H1 (cell line): Measurements from ENCODE around the gene HIVEP3. TPM values are rescaled to one million over a fixed set of nuclear protein-coding genes. Genes with fewer than 3 reads are reported as not detected.

Source experiments
- CTCF ChIA-PET: fragments of 300-600 bp; sonication (Branson Sonifier 250); formaldehyde crosslinking; loops from one replicate; lab custom pipeline; 2021; ENCODE audit not compliant: partially characterized antibody; lab: Charles Lee
- POLR2A ChIA-PET: fragments of 300-600 bp; sonication (Branson Sonifier 250); formaldehyde crosslinking; loops from one replicate; lab custom pipeline; 2021; ENCODE audit warnings: inconsistent platforms; ENCODE audit not compliant: partially characterized antibody; lab: Charles Lee
- DNase-seq, 2 experiments: peaks; one replicate each; pipeline versions ENCODE4 v3.0.0 to v3.0.0-alpha.2; 2010 to 2022; ENCODE audit warnings: low spot score in 2 of 2, low read depth in 1 of 2, mixed read lengths in 1 of 2
- FAIRE-seq: peaks from 2 replicates; lab custom pipeline; 2011; peaks lifted over from hg19 to GRCh38; lab: Jason Lieb, UNC
- H2AFZ ChIP-seq: 2 replicates; pipeline ENCODE4 v1.8.1; 2012; ENCODE audit warnings: low read length, inconsistent platforms
- H2AK5ac ChIP-seq: 2 replicates; pipeline ENCODE4 v1.6.1; 2013; ENCODE audit warnings: low read depth, low read length
- H2BK120ac ChIP-seq: replicated peaks from 2 replicates; pipeline ENCODE3; 2013; ENCODE audit warnings: low read depth, low read length, inconsistent platforms
- H2BK12ac ChIP-seq: 2 replicates; pipeline ENCODE4 v1.6.1; 2013; ENCODE audit warnings: low read depth, low read length
- H2BK15ac ChIP-seq: 2 replicates; pipeline ENCODE4 v1.6.1; 2013; ENCODE audit warnings: low read length
- H2BK20ac ChIP-seq: 2 replicates; pipeline ENCODE4 v1.6.1; 2013; ENCODE audit warnings: low read length
- H2BK5ac ChIP-seq: 2 replicates; pipeline ENCODE4 v1.6.1; 2013; ENCODE audit warnings: low read depth, low read length
- H3K14ac ChIP-seq: 2 replicates; pipeline ENCODE4 v1.6.1; 2013; ENCODE audit warnings: inconsistent platforms; ENCODE audit not compliant: insufficient read length
- H3K18ac ChIP-seq: 2 replicates; pipeline ENCODE4 v1.6.1; 2013; ENCODE audit warnings: low read length; ENCODE audit errors: extremely low read depth
- H3K23ac ChIP-seq: 2 replicates; pipeline ENCODE4 v1.6.1; 2013; ENCODE audit warnings: inconsistent platforms; ENCODE audit not compliant: insufficient read length
- H3K23me2 ChIP-seq: 2 replicates; pipeline ENCODE4 v1.6.1; 2013; ENCODE audit warnings: low read depth, low read length
- H3K27ac ChIP-seq: 2 replicates; pipeline ENCODE4 v1.6.1; 2011; ENCODE audit warnings: low read depth, low read length, inconsistent platforms
- H3K27me3 ChIP-seq, 4 experiments: replicated peaks in 1 of 4; 1 replicate in 1 of 4; 2 replicates in 3 of 4; pipeline versions ENCODE4 v1.6.1 to v1.8.1; 2011 to 2013; ENCODE audit warnings: low read length in 3 of 4, mild to moderate bottlenecking in 3 of 4, inconsistent platforms in 2 of 4, mixed read lengths in 2 of 4, moderate library complexity in 1 of 4; ENCODE audit not compliant: control insufficient read depth in 3 of 4, insufficient read depth in 3 of 4; ENCODE audit errors: extremely low read depth in 1 of 4
- H3K36me3 ChIP-seq, 4 experiments: 2 replicates each; pipeline versions ENCODE4 v1.6.1 to v1.8.1; 2011 to 2013; ENCODE audit warnings: mild to moderate bottlenecking in 4 of 4, low read length in 3 of 4, moderate library complexity in 2 of 4, control low read depth in 1 of 4, inconsistent platforms in 1 of 4; ENCODE audit not compliant: insufficient read depth in 4 of 4, control insufficient read depth in 2 of 4
- H3K4ac ChIP-seq: replicated peaks from 2 replicates; pipeline ENCODE3; 2013; ENCODE audit warnings: low read length, low read depth, mixed read lengths, inconsistent platforms; ENCODE audit not compliant: insufficient read length
- H3K4me1 ChIP-seq, 4 experiments: replicated peaks in 1 of 4; 1 replicate in 1 of 4; 2 replicates in 3 of 4; pipeline versions ENCODE4 v1.6.1 to v1.8.1; 2011 to 2013; ENCODE audit warnings: low read length in 3 of 4, inconsistent platforms in 2 of 4, mixed read lengths in 1 of 4; ENCODE audit not compliant: insufficient read depth in 4 of 4, control insufficient read depth in 3 of 4
- H3K4me2 ChIP-seq, 2 experiments: 2 replicates each; pipeline versions ENCODE4 v1.6.1 to v1.8.1; 2011 to 2013; ENCODE audit warnings: low read depth in 2 of 2, low read length in 2 of 2, control low read depth in 1 of 2, inconsistent platforms in 1 of 2, mild to moderate bottlenecking in 1 of 2; ENCODE audit not compliant: insufficient read depth in 1 of 2
- H3K4me3 ChIP-seq, 4 experiments: fragments of 200-600, 300-600 bp in 1 of 4; sonication (generic), shearing (Covaris generic), sonication (Bioruptor Twin) in 1 of 4; 2 replicates each; pipeline versions ENCODE4 v1.5.1 to v1.8.1; 2011 to 2016; ENCODE audit warnings: low read length in 4 of 4, low read depth in 3 of 4, control low read depth in 2 of 4, inconsistent platforms in 2 of 4, mild to moderate bottlenecking in 2 of 4, mixed read lengths in 1 of 4, moderate library complexity in 1 of 4; ENCODE audit not compliant: insufficient read depth in 2 of 4; ENCODE audit errors: extremely low read depth in 1 of 4
- H3K56ac ChIP-seq: replicated peaks from 2 replicates; pipeline ENCODE3; 2013; ENCODE audit warnings: low read depth, mild to moderate bottlenecking, mixed read lengths, low read length, inconsistent platforms; ENCODE audit not compliant: insufficient read length
- H3K79me1 ChIP-seq: 2 replicates; pipeline ENCODE4 v1.6.1; 2013; ENCODE audit warnings: low read depth, low read length, control low read depth
- H3K79me2 ChIP-seq, 2 experiments: 2 replicates each; pipeline versions ENCODE4 v1.6.1 to v1.8.1; 2012 to 2013; ENCODE audit warnings: low read length in 2 of 2, mild to moderate bottlenecking in 2 of 2, inconsistent platforms in 1 of 2; ENCODE audit not compliant: insufficient read depth in 2 of 2, control insufficient read depth in 1 of 2
- H3K9ac ChIP-seq, 4 experiments: replicated peaks in 1 of 4; 1 replicate in 1 of 4; 2 replicates in 3 of 4; pipeline versions ENCODE4 v1.6.1 to v1.8.1; 2011 to 2013; ENCODE audit warnings: low read depth in 3 of 4, low read length in 3 of 4, control low read depth in 2 of 4, mild to moderate bottlenecking in 2 of 4, moderate library complexity in 2 of 4, inconsistent platforms in 1 of 4; ENCODE audit errors: extremely low read depth in 1 of 4
- H3K9me3 ChIP-seq, 2 experiments: 2 replicates each; pipeline versions ENCODE4 v1.6.1 to v1.8.1; 2012 to 2013; ENCODE audit warnings: mild to moderate bottlenecking in 2 of 2, moderate library complexity in 2 of 2, control low read depth in 1 of 2, inconsistent platforms in 1 of 2, low read depth in 1 of 2, low read length in 1 of 2, mixed read lengths in 1 of 2; ENCODE audit not compliant: insufficient read depth in 2 of 2
- H4K20me1 ChIP-seq, 2 experiments: replicated peaks in 1 of 2; 2 replicates each; pipeline versions ENCODE3 to v1.8.1; 2011 to 2013; ENCODE audit warnings: inconsistent platforms in 2 of 2, low read length in 2 of 2, mild to moderate bottlenecking in 1 of 2; ENCODE audit not compliant: insufficient read depth in 2 of 2, control insufficient read depth in 1 of 2
- H4K5ac ChIP-seq: 2 replicates; pipeline ENCODE4 v1.6.1; 2013; ENCODE audit warnings: low read length, low read depth, mixed read lengths, inconsistent platforms; ENCODE audit not compliant: insufficient read length
- H4K8ac ChIP-seq: 2 replicates; pipeline ENCODE4 v1.8.0; 2013; ENCODE audit warnings: mild to moderate bottlenecking, moderate library complexity, low read length, inconsistent platforms; ENCODE audit not compliant: insufficient read depth; ENCODE audit errors: extremely low read depth
- H4K91ac ChIP-seq: replicated peaks from 2 replicates; pipeline ENCODE3; 2013; ENCODE audit warnings: low read length, mixed read lengths, inconsistent platforms; ENCODE audit not compliant: insufficient read length
- BACH1 ChIP-seq: IDR thresholded peaks from 2 replicates; pipeline ENCODE4 v1.6.1; 2012; ENCODE audit warnings: low read length, improper control_type of control experiment
- CHD1 ChIP-seq: IDR thresholded peaks from 2 replicates; pipeline ENCODE4 v1.6.1; 2012; ENCODE audit warnings: low read depth, low read length, improper control_type of control experiment
- CREB1 ChIP-seq: IDR thresholded peaks from 2 replicates; pipeline ENCODE4 v1.6.1; 2012; ENCODE audit warnings: inconsistent platforms
- KDM5A ChIP-seq: fragments of 200-600 bp; IDR thresholded peaks from 2 replicates; pipeline ENCODE4 v1.7.1; 2012; ENCODE audit warnings: mild to moderate bottlenecking, low read length, inconsistent platforms, mixed read lengths
- NANOG ChIP-seq: IDR thresholded peaks from 2 replicates; pipeline ENCODE4 v1.6.1; 2011; ENCODE audit warnings: low read length, low read depth, mild to moderate bottlenecking, inconsistent platforms; ENCODE audit not compliant: insufficient read depth, poor library complexity, severe bottlenecking
- RXRA ChIP-seq: IDR thresholded peaks from 2 replicates; pipeline ENCODE4 v1.6.1; 2011; ENCODE audit warnings: low read depth, mild to moderate bottlenecking, low read length, moderate library complexity; ENCODE audit not compliant: insufficient read depth
- SIN3A ChIP-seq, 2 experiments: IDR thresholded peaks in 1 of 2; conservative IDR thresholded peaks in 1 of 2; 2 replicates each; pipeline ENCODE4 v1.6.1; 2011 to 2012; ENCODE audit warnings: low read length in 2 of 2, improper control_type of control experiment in 1 of 2, low read depth in 1 of 2, mild to moderate bottlenecking in 1 of 2
- SP1 ChIP-seq: IDR thresholded peaks from 2 replicates; pipeline ENCODE4 v1.6.1; 2011; ENCODE audit warnings: low read depth, low read length
- SP4 ChIP-seq: IDR thresholded peaks from 2 replicates; pipeline ENCODE4 v1.6.1; 2012; ENCODE audit warnings: low read length, inconsistent platforms
- TAF1 ChIP-seq: IDR thresholded peaks from 2 replicates; pipeline ENCODE4 v1.6.1; 2011; ENCODE audit warnings: mild to moderate bottlenecking, low read depth, low read length
- TCF12 ChIP-seq: IDR thresholded peaks from 2 replicates; pipeline ENCODE4 v1.6.1; 2011; ENCODE audit warnings: low read depth, mild to moderate bottlenecking, low read length
- USF2 ChIP-seq: IDR thresholded peaks from 2 replicates; pipeline ENCODE4 v1.6.1; 2011; ENCODE audit warnings: low read length, improper control_type of control experiment
- ZNF274 ChIP-seq: IDR thresholded peaks from 2 replicates; pipeline ENCODE4 v1.7.0; 2012; ENCODE audit warnings: low read length, borderline replicate concordance; ENCODE audit errors: extremely low read depth
- WGBS, 2 experiments: shearing (Covaris generic) in 1 of 2; methylation state at CpG; one replicate each; pipeline versions ENCODE4 v1.1.6 to v1.1.7; 2013 to 2015; ENCODE audit warnings: low lambda C conversion rate in 2 of 2, mixed read lengths in 2 of 2, inconsistent platforms in 1 of 2, low coverage in 1 of 2, missing lambda C conversion rate in 1 of 2; ENCODE audit not compliant: insufficient replicate concordance in 2 of 2, insufficient coverage in 1 of 2, insufficient read length in 1 of 2; ENCODE audit errors: extremely low coverage in 1 of 2, missing lambda C conversion rate in 1 of 2; 5-methylcytosine and 5-hydroxymethylcytosine counted together
- polyA plus RNA-seq, 7 experiments: library from polyadenylated mRNA; depleted of rRNA in 3 of 7; stranded (reverse) in 5 of 7; unstranded in 2 of 7; fragments of >200 nt in 5 of 7; fragments of 200-250 nt in 2 of 7; gene quantifications; 1 replicate in 5 of 7; 2 replicates in 1 of 7; 4 replicates in 1 of 7; pipeline versions ENCODE4 v1.2.1 to v1.2.3, GENCODE V29; 2011 to 2013; ENCODE audit warnings: missing spikeins in 2 of 7, mixed read lengths in 2 of 7
- total RNA-seq: library from RNA; stranded (reverse); fragmentation: NEBNext Ultra II Directional; extraction: Animal tissue kit (Norgen Biotek cat#: 25700); gene quantifications from 2 replicates; pipeline ENCODE4 v1.2.1, GENCODE V29; 2021

HIVEP3 gene
- total and polyA plus RNA-seq, 2 of the 8 experiments (the other 6 are each of a cell fraction or from before 2014, with no cell fraction given): 0.24 to 0.69 TPM

- FAIRE-seq: no peak
- no peak for TF ChIP-seq SP1
- TF ChIP-seq TAF1: no peak
- TF ChIP-seq KDM5A: no peak
- no peak for TF ChIP-seq RXRA
- no peak for TF ChIP-seq CHD1
- no peak for TF ChIP-seq BACH1
- TF ChIP-seq SIN3A (conservative IDR thresholded peaks at IDR 0.05 in 1 of 2, IDR thresholded peaks at IDR 0.05 in 1 of 2; ENCODE audit: low read depth in 1 of 2, low read length in 2 of 2): no peak
- no peak for TF ChIP-seq CREB1
- no peak for TF ChIP-seq USF2
- TF ChIP-seq SP4: no peak
- TF ChIP-seq TCF12: no peak
- TF ChIP-seq NANOG: no peak
- TF ChIP-seq ZNF274: no peak
- Histone ChIP-seq H3K4me2 (no peak overlapping the region), H3K56ac (no peak overlapping the region), H3K18ac (no peak overlapping the region), H2BK12ac (no peak overlapping the region), H3K79me2 (no peaks in the 10 kb centered on the region), H2AFZ (no peak overlapping the region), H3K36me3 (no peaks in the 10 kb centered on the region), H4K20me1 (no peaks in the 10 kb centered on the region), H3K9me3 (no peaks in the 10 kb centered on the region), H4K8ac (no peak overlapping the region), H3K23me2 (no peaks in the 10 kb centered on the region), H3K27me3 (no peaks in the 10 kb centered on the region), H3K79me1 (no peaks in the 10 kb centered on the region), H4K5ac (no peak overlapping the region), H3K4me1 (peaks cover 0 to 3% (median 0%) of the 10 kb centered on the region in 4 experiments; a peak in 3 of 7 replicates), H3K9ac (no peak overlapping the region), H4K91ac (no peak overlapping the region), H2BK20ac (no peak overlapping the region), H3K4me3 (no peak overlapping the region), H2BK15ac (no peak overlapping the region), H3K4ac (no peak overlapping the region), H3K27ac (no peak overlapping the region), H2BK5ac (no peak overlapping the region), H3K23ac (no peak overlapping the region), H3K14ac (no peak overlapping the region), H2BK120ac (no peak overlapping the region), H2AK5ac (no peak overlapping the region)
- WGBS, 2 experiments: 77% methylated on average over 2 of the region's 2 CpGs; no CpG with 5 or more reads in 1 of the 2 experiments
- POLR2A ChIA-PET: no interaction called here
- DNase-seq: no peak
- CTCF ChIA-PET: no interaction called here
Measured at GRCh38 chr1:41844781-41845272, 73.9 kb downstream of the HIVEP3 start.
